ENCODE results near the gene ITGA6.

The ITGA6 gene

DNA sequence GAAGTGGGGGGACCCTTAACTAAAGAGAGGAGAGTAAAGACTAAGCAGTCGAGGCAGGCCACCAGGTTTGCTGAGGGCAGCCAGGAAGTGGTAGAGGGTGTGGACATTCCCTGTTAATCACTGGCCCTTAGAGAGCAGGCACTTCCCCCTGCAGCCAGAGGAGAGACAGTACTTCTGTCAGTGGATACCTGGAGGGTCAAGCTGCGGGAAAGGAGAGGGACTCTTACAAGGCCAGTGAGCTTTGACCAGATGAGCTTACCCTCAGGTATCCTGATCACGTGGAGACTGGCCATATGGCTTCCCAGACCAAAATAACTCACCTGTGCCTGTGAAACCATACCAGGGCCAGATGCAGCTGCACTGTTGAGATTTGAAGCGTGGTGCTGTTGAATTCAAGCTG, 28.6 kb downstream of the ITGA6 start:
- H3K14ac ChIP-seq (ENCODE audit: low read length in 2 of 2), result no peak overlapping the region
- H4K8ac ChIP-seq (ENCODE audit: low read length), result no peak overlapping the region
- H3K23ac ChIP-seq (ENCODE audit: low read length in 2 of 2), result no peak overlapping the region
- no peak for DNase-seq
- H3K36me3 ChIP-seq (ENCODE audit: control insufficient read depth in 1 of 2, insufficient read depth in 2 of 2, low read depth in 1 of 2, low read length in 2 of 2), result no peaks in the 10 kb centered on the region
- peaks cover 0 to 41% of the 10 kb centered on the region in 2 experiments for H3K27me3 ChIP-seq (ENCODE audit: control insufficient read depth in 1 of 2, insufficient read depth in 1 of 2, low read length in 2 of 2)
- no peak overlapping the region for H3K9ac ChIP-seq (ENCODE audit: low read length)
- H3K79me1 ChIP-seq (replicated peaks; ENCODE audit: low read length, poor library complexity, severe bottlenecking), result peaks cover 29% of the 10 kb centered on the region
- H2BK15ac ChIP-seq (ENCODE audit: low read depth, poor library complexity, severe bottlenecking), result no peak overlapping the region
- H3K9me3 ChIP-seq (ENCODE audit: control insufficient read depth, low read length), result no peaks in the 10 kb centered on the region
- no peak overlapping the region for H2BK12ac ChIP-seq (ENCODE audit: low read length in 2 of 2)
- no peak overlapping the region for H2AFZ ChIP-seq (ENCODE audit: low read depth, low read length)
- no peak overlapping the region for H2BK5ac ChIP-seq (ENCODE audit: low read depth, low read length, poor library complexity, severe bottlenecking)
- H2AK5ac ChIP-seq (ENCODE audit: low read length, severe bottlenecking), result no peak overlapping the region
- H3K18ac ChIP-seq (ENCODE audit: low read depth in 1 of 2, low read length in 2 of 2), result peak overlapping the region in 1 of 2 experiments; percentile 38
- no peak overlapping the region for H4K91ac ChIP-seq (ENCODE audit: low read length)
- H3K4me2 ChIP-seq (ENCODE audit: low read length, poor library complexity, severe bottlenecking), result no peak overlapping the region
- no peak overlapping the region for H3K27ac ChIP-seq (ENCODE audit: low read length, poor library complexity, severe bottlenecking)
- no peaks in the 10 kb centered on the region for H3K4me1 ChIP-seq (ENCODE audit: control insufficient read depth, insufficient read depth, low read depth, low read length)
- 44% methylated on average over 4 of the region's 4 CpGs for WGBS
- H3K4me3 ChIP-seq (ENCODE audit: insufficient read depth in 1 of 2, low read depth in 1 of 2, low read length in 2 of 2), result no peak overlapping the region
- no peak overlapping the region for H3K4ac ChIP-seq (ENCODE audit: low read depth in 1 of 2, low read length in 2 of 2)
- no peak overlapping the region for H2BK120ac ChIP-seq (ENCODE audit: low read depth, low read length)

DNA sequence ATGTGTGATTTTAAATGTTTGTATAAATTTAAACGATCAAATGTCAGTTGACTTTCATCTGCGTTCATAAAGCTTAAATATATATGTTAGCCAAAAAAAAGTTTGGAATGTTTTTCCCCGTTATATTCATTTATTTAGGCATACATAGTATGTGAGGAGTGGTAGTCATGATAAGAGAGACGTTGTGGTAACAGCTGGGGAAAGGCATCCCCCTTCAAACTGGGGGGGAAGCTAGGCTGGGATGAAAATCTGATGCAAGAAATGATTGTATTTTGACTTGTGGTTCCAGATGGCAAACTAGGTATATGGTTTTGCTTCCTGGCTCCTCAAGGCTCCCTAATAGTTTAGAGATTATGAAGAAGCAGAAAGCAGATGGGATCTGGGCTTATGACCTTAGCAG, 30.1 kb downstream of the ITGA6 start:
- H2AFZ ChIP-seq (ENCODE audit: low read depth, low read length), result no peak overlapping the region
- H3K9me3 ChIP-seq (ENCODE audit: control insufficient read depth, low read length), result no peaks in the 10 kb centered on the region
- peak overlapping the region in 1 of 2 experiments; percentile 63 for H3K23ac ChIP-seq (ENCODE audit: low read length in 2 of 2)
- no peak overlapping the region for H4K8ac ChIP-seq (ENCODE audit: low read length)
- no peak for DNase-seq
- no peak overlapping the region for H3K18ac ChIP-seq (ENCODE audit: low read depth in 1 of 2, low read length in 2 of 2)
- H3K14ac ChIP-seq (ENCODE audit: low read length in 2 of 2), result no peak overlapping the region
- H2BK120ac ChIP-seq (ENCODE audit: low read depth, low read length), result no peak overlapping the region
- H3K4me3 ChIP-seq (ENCODE audit: insufficient read depth in 1 of 2, low read depth in 1 of 2, low read length in 2 of 2), result no peak overlapping the region
- WGBS, result 88% methylated on average over 4 of the region's 4 CpGs
- peaks cover 2% of the 10 kb centered on the region for H3K4me1 ChIP-seq (ENCODE audit: control insufficient read depth, insufficient read depth, low read depth, low read length)
- H3K27me3 ChIP-seq (ENCODE audit: control insufficient read depth in 1 of 2, insufficient read depth in 1 of 2, low read length in 2 of 2), result peaks cover 0 to 44% of the 10 kb centered on the region in 2 experiments
- no peak overlapping the region for H3K27ac ChIP-seq (ENCODE audit: low read length, poor library complexity, severe bottlenecking)
- H4K91ac ChIP-seq (ENCODE audit: low read length), result no peak overlapping the region
- no peaks in the 10 kb centered on the region for H3K36me3 ChIP-seq (ENCODE audit: control insufficient read depth in 1 of 2, insufficient read depth in 2 of 2, low read depth in 1 of 2, low read length in 2 of 2)
- H3K9ac ChIP-seq (ENCODE audit: low read length), result no peak overlapping the region
- no peak overlapping the region for H2AK5ac ChIP-seq (ENCODE audit: low read length, severe bottlenecking)
- no peak overlapping the region for H2BK5ac ChIP-seq (ENCODE audit: low read depth, low read length, poor library complexity, severe bottlenecking)
- peaks cover 31% of the 10 kb centered on the region for H3K79me1 ChIP-seq (replicated peaks; ENCODE audit: low read length, poor library complexity, severe bottlenecking)
- no peak overlapping the region for H2BK12ac ChIP-seq (ENCODE audit: low read length in 2 of 2)
- no peak overlapping the region for H2BK15ac ChIP-seq (ENCODE audit: low read depth, poor library complexity, severe bottlenecking)
- no peak overlapping the region for H3K4me2 ChIP-seq (ENCODE audit: low read length, poor library complexity, severe bottlenecking)
- no peak overlapping the region for H3K4ac ChIP-seq (ENCODE audit: low read depth in 1 of 2, low read length in 2 of 2)

DNA sequence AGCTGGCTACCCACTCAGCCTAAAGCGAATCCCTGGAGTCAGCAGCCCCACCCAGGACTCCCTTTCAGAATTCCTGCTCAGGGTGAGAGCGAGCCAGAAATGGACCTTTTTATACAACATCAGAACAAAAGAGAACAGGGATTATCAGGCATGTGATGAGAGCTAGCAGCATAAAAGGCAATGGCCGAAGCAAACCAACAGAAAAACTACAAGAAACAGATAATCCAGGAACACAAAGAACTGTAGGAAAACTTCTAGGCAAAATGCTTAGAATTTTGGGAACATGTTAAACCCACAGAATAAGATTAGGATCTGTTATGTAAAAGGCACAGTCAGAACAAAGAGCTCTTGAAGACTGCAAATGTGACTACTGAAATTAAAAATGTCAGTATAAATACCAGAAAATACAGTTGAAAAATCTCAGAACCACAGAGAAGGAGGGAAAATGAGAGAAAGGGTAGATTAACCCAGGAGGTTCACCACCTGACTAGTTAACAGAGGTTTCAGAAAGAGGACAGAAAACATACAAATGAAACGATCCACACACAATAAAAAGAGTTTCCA, 31.3 kb downstream of the ITGA6 start:
- no peak overlapping the region for H3K4me2 ChIP-seq (ENCODE audit: low read length, poor library complexity, severe bottlenecking)
- H3K18ac ChIP-seq (ENCODE audit: low read depth in 1 of 2, low read length in 2 of 2), result no peak overlapping the region
- no peak overlapping the region for H2BK5ac ChIP-seq (ENCODE audit: low read depth, low read length, poor library complexity, severe bottlenecking)
- H2AK5ac ChIP-seq (ENCODE audit: low read length, severe bottlenecking), result no peak overlapping the region
- H2AFZ ChIP-seq (ENCODE audit: low read depth, low read length), result no peak overlapping the region
- H3K14ac ChIP-seq (ENCODE audit: low read length in 2 of 2), result no peak overlapping the region
- H3K79me1 ChIP-seq (replicated peaks; ENCODE audit: low read length, poor library complexity, severe bottlenecking), result peaks cover 35% of the 10 kb centered on the region
- no peak overlapping the region for H4K91ac ChIP-seq (ENCODE audit: low read length)
- H3K4me3 ChIP-seq (ENCODE audit: insufficient read depth in 1 of 2, low read depth in 1 of 2, low read length in 2 of 2), result no peak overlapping the region
- no peak overlapping the region for H2BK120ac ChIP-seq (ENCODE audit: low read depth, low read length)
- no peaks in the 10 kb centered on the region for H3K9me3 ChIP-seq (ENCODE audit: control insufficient read depth, low read length)
- H3K36me3 ChIP-seq (ENCODE audit: control insufficient read depth in 1 of 2, insufficient read depth in 2 of 2, low read depth in 1 of 2, low read length in 2 of 2), result no peaks in the 10 kb centered on the region
- peaks cover 0 to 54% of the 10 kb centered on the region in 2 experiments for H3K27me3 ChIP-seq (ENCODE audit: control insufficient read depth in 1 of 2, insufficient read depth in 1 of 2, low read length in 2 of 2)
- DNase-seq, result no peak
- peaks cover 2% of the 10 kb centered on the region for H3K4me1 ChIP-seq (ENCODE audit: control insufficient read depth, insufficient read depth, low read depth, low read length)
- H3K27ac ChIP-seq (ENCODE audit: low read length, poor library complexity, severe bottlenecking), result no peak overlapping the region
- no peak overlapping the region for H4K8ac ChIP-seq (ENCODE audit: low read length)
- no peak overlapping the region for H2BK15ac ChIP-seq (ENCODE audit: low read depth, poor library complexity, severe bottlenecking)
- H3K23ac ChIP-seq (ENCODE audit: low read length in 2 of 2), result no peak overlapping the region
- H2BK12ac ChIP-seq (ENCODE audit: low read length in 2 of 2), result no peak overlapping the region
- no peak overlapping the region for H3K9ac ChIP-seq (ENCODE audit: low read length)
- WGBS, result 97% methylated on average over 3 of the region's 4 CpGs
- no peak overlapping the region for H3K4ac ChIP-seq (ENCODE audit: low read depth in 1 of 2, low read length in 2 of 2)

DNA sequence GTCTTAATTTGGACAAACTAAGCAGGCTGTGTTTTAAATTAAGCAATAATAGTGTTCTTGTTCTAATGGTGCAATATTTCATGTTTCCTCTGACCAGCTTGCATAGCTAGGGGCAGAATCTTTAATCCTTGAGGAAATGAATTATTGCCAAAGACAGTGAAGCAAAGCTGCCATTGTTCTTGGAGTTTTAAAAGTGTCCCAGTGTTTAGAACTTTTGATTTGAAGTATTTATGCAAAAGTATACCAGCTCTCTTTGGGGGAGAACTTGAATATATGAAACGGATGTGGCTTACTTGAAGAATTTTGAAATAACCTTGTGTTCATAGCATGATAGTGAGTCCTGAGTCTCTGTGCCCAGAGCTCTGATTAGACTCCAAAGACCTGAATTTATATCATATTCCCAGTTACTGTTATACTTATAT, 33.4 kb downstream of the ITGA6 start:
- H2BK12ac ChIP-seq (ENCODE audit: low read length in 2 of 2), result no peak overlapping the region
- no peak overlapping the region for H3K27ac ChIP-seq (ENCODE audit: low read length, poor library complexity, severe bottlenecking)
- H3K9me3 ChIP-seq (ENCODE audit: control insufficient read depth, low read length), result no peaks in the 10 kb centered on the region
- no peak overlapping the region for H2BK15ac ChIP-seq (ENCODE audit: low read depth, poor library complexity, severe bottlenecking)
- no peak for DNase-seq
- no peak overlapping the region for H2BK120ac ChIP-seq (ENCODE audit: low read depth, low read length)
- peaks cover 0 to 53% of the 10 kb centered on the region in 2 experiments for H3K27me3 ChIP-seq (ENCODE audit: control insufficient read depth in 1 of 2, insufficient read depth in 1 of 2, low read length in 2 of 2)
- H3K4ac ChIP-seq (ENCODE audit: low read depth in 1 of 2, low read length in 2 of 2), result no peak overlapping the region
- no peak overlapping the region for H2BK5ac ChIP-seq (ENCODE audit: low read depth, low read length, poor library complexity, severe bottlenecking)
- no peak overlapping the region for H2AK5ac ChIP-seq (ENCODE audit: low read length, severe bottlenecking)
- H4K91ac ChIP-seq (ENCODE audit: low read length), result no peak overlapping the region
- H3K4me2 ChIP-seq (ENCODE audit: low read length, poor library complexity, severe bottlenecking), result no peak overlapping the region
- H3K23ac ChIP-seq (ENCODE audit: low read length in 2 of 2), result no peak overlapping the region
- no peak overlapping the region for H3K14ac ChIP-seq (ENCODE audit: low read length in 2 of 2)
- H2AFZ ChIP-seq (ENCODE audit: low read depth, low read length), result no peak overlapping the region
- H3K4me1 ChIP-seq (ENCODE audit: control insufficient read depth, insufficient read depth, low read depth, low read length), result peaks cover 2% of the 10 kb centered on the region
- H3K4me3 ChIP-seq (ENCODE audit: insufficient read depth in 1 of 2, low read depth in 1 of 2, low read length in 2 of 2), result no peak overlapping the region
- no peak overlapping the region for H3K9ac ChIP-seq (ENCODE audit: low read length)
- H3K79me1 ChIP-seq (replicated peaks; ENCODE audit: low read length, poor library complexity, severe bottlenecking), result peaks cover 36% of the 10 kb centered on the region
- WGBS, result 60% methylated on average over 1 of the region's 1 CpG
- H4K8ac ChIP-seq (ENCODE audit: low read length), result no peak overlapping the region
- no peaks in the 10 kb centered on the region for H3K36me3 ChIP-seq (ENCODE audit: control insufficient read depth in 1 of 2, insufficient read depth in 2 of 2, low read depth in 1 of 2, low read length in 2 of 2)
- H3K18ac ChIP-seq (ENCODE audit: low read depth in 1 of 2, low read length in 2 of 2), result no peak overlapping the region

Measured in mesenchymal stem cell (in vitro differentiated cells and primary cell).